HepG2 (cell line): ENCODE data around the gene MORN5. TPM values are rescaled to one million over a fixed set of nuclear protein-coding genes. Genes with fewer than 3 reads are reported as not detected.
A peak's percentile ranks its signal among the peaks of the same experiment; 100 is the strongest.

ENCODE experiments used
- AHR ChIP-seq: IDR thresholded peaks from 2 replicates; pipeline ENCODE4 v1.6.1; 2018; ENCODE audit warnings: missing genetic modification reagents, missing compliant biosample characterization
- ATM ChIP-seq: fragments of 450-650 bp; IDR thresholded peaks from 2 replicates; pipeline ENCODE4 v1.7.1; 2017; ENCODE audit warnings: mild to moderate bottlenecking, borderline replicate concordance
- FOXA3 ChIP-seq: IDR thresholded peaks from 2 replicates; pipeline ENCODE4 v1.6.1; 2016; ENCODE audit warnings: missing genetic modification reagents, missing compliant biosample characterization
- GLI4 ChIP-seq: sonication (generic); formaldehyde crosslinking; IDR thresholded peaks from 2 replicates; pipeline ENCODE4 v1.5.1; 2020; ENCODE audit warnings: missing genetic modification reagents, mild to moderate bottlenecking, moderate library complexity, borderline replicate concordance
- HCFC1 ChIP-seq: fragments of 150-350 bp; IDR thresholded peaks from 2 replicates; pipeline ENCODE4 v1.6.1; 2014; ENCODE audit warnings: low read depth, low read length
- HNRNPUL1 ChIP-seq: fragments of 200-400 bp; formaldehyde crosslinking; IDR thresholded peaks from 2 replicates; pipeline ENCODE4 v1.6.1; 2017; ENCODE audit warnings: low read depth, mild to moderate bottlenecking, low read length, moderate library complexity
- KAT8 ChIP-seq: IDR thresholded peaks from 2 replicates; pipeline ENCODE4 v1.6.1; 2016; ENCODE audit warnings: missing genetic modification reagents, missing compliant biosample characterization
- KDM5B ChIP-seq: sonication (generic); formaldehyde crosslinking; IDR thresholded peaks from 2 replicates; pipeline ENCODE4 v1.4.0; 2020; ENCODE audit warnings: missing genetic modification reagents, mild to moderate bottlenecking, borderline replicate concordance
- NFKB2 ChIP-seq: sonication (generic); formaldehyde crosslinking; IDR thresholded peaks from 2 replicates; pipeline ENCODE4 v1.4.0; 2020; ENCODE audit warnings: missing genetic modification reagents, borderline replicate concordance
- RFX5 ChIP-seq: IDR thresholded peaks from 2 replicates; pipeline ENCODE4 v1.6.1; 2011; ENCODE audit warnings: low read depth, low read length, improper control_type of control experiment
- SCMH1 ChIP-seq: sonication (generic); formaldehyde crosslinking; IDR thresholded peaks from 2 replicates; pipeline ENCODE4 v1.9.0; 2021; ENCODE audit warnings: missing genetic modification reagents, mild to moderate bottlenecking, borderline replicate concordance
- SIN3B ChIP-seq: fragments of 150-350 bp; IDR thresholded peaks from 2 replicates; pipeline ENCODE4 v1.6.1; 2014; ENCODE audit warnings: low read length
- SMARCE1 ChIP-seq: fragments of 450-650 bp; IDR thresholded peaks from 2 replicates; pipeline ENCODE4 v1.6.1; 2017; ENCODE audit warnings: borderline replicate concordance
- SMC3 ChIP-seq: IDR thresholded peaks from 2 replicates; pipeline ENCODE4 v1.6.1; 2011; ENCODE audit warnings: low read length, improper control_type of control experiment
- TAF15 ChIP-seq: fragments of 200-400 bp; formaldehyde crosslinking; IDR thresholded peaks from one replicate; pipeline ENCODE4 v1.6.1; 2018; ENCODE audit warnings: mild to moderate bottlenecking, low read depth, low read length; ENCODE audit not compliant: poor library complexity, severe bottlenecking
- TOE1 ChIP-seq: sonication (generic); formaldehyde crosslinking; IDR thresholded peaks from 2 replicates; pipeline ENCODE4 v1.4.0; 2020; ENCODE audit warnings: mild to moderate bottlenecking, missing genetic modification reagents
- ZNF207 ChIP-seq: fragments of 450-650 bp; IDR thresholded peaks from 2 replicates; pipeline ENCODE4 v1.6.1; 2016; ENCODE audit warnings: antibody characterized with exemption, borderline replicate concordance
- ZNF235 ChIP-seq: sonication (generic); formaldehyde crosslinking; IDR thresholded peaks from 2 replicates; pipeline ENCODE4 v1.8.1; 2023; ENCODE audit warnings: mild to moderate bottlenecking, missing genetic modification reagents, borderline replicate concordance
- ZNF253 ChIP-seq: sonication (generic); formaldehyde crosslinking; IDR thresholded peaks from 2 replicates; pipeline ENCODE4 v1.8.0; 2022; ENCODE audit warnings: mild to moderate bottlenecking, missing genetic modification reagents, borderline replicate concordance
- ZNF501 ChIP-seq: sonication (generic); formaldehyde crosslinking; IDR thresholded peaks from 2 replicates; pipeline ENCODE4 v1.5.1; 2020; ENCODE audit warnings: mild to moderate bottlenecking, moderate library complexity, missing genetic modification reagents
- ZNF510 ChIP-seq: sonication (generic); formaldehyde crosslinking; IDR thresholded peaks from 2 replicates; pipeline ENCODE4 v1.4.0; 2020; ENCODE audit warnings: low read depth, mild to moderate bottlenecking, missing genetic modification reagents
- ZNF556 ChIP-seq: sonication (generic); formaldehyde crosslinking; IDR thresholded peaks from 2 replicates; pipeline ENCODE4 v1.4.0; 2020; ENCODE audit warnings: mild to moderate bottlenecking, missing genetic modification reagents, borderline replicate concordance
- ZNF605 ChIP-seq: sonication (generic); formaldehyde crosslinking; IDR thresholded peaks from 2 replicates; pipeline ENCODE4 v1.8.0; 2022; ENCODE audit warnings: mild to moderate bottlenecking, missing genetic modification reagents
- ZNF792 ChIP-seq: IDR thresholded peaks from 2 replicates; pipeline ENCODE4 v1.6.1; 2016
- polyA plus RNA-seq, 8 experiments: library from polyadenylated mRNA; depleted of rRNA in 3 of 8; stranded (reverse) in 7 of 8; unstranded in 1 of 8; fragments of >200 nt; fragmentation: Illumina TruSeq in 4 of 8; extraction: Trizol in 4 of 8; gene quantifications; 2 replicates each; pipeline versions ENCODE4 v1.2.1 to v1.2.3, GENCODE V29; 2011 to 2016; ENCODE audit warnings: low read depth in 4 of 8, missing spikeins in 1 of 8, mixed read lengths in 1 of 8; ENCODE audit not compliant: insufficient read depth in 1 of 8
- total RNA-seq, 5 experiments: library from RNA; depleted of rRNA; stranded (reverse); fragments of >200 nt; fragmentation: Illumina TruSeq; extraction: Trizol; gene quantifications; 2 replicates each; pipeline ENCODE4 v1.2.3, GENCODE V29; 2016; ENCODE audit warnings: low read depth in 1 of 5
- TF ChIP-seq, protein P1 (sequence below): sonication (generic); formaldehyde crosslinking; IDR thresholded peaks from 2 replicates; pipeline ENCODE4 v1.8.1; 2023; ENCODE audit warnings: mild to moderate bottlenecking, missing genetic modification reagents
- TF ChIP-seq, protein P2 (sequence below): sonication (generic); formaldehyde crosslinking; IDR thresholded peaks from 2 replicates; pipeline ENCODE4 v1.8.0; 2022; ENCODE audit warnings: mild to moderate bottlenecking, missing genetic modification reagents; ENCODE audit not compliant: insufficient replicate concordance
- TF ChIP-seq, protein P3 (sequence below): sonication (generic); formaldehyde crosslinking; IDR thresholded peaks from 2 replicates; pipeline ENCODE4 v1.5.1; 2020; ENCODE audit warnings: mild to moderate bottlenecking, moderate library complexity, missing genetic modification reagents

MORN5 gene
- total and polyA plus RNA-seq, 2 of the 13 experiments (the other 11 are each of a cell fraction or from before 2014, with no cell fraction given), result not detected

DNA sequence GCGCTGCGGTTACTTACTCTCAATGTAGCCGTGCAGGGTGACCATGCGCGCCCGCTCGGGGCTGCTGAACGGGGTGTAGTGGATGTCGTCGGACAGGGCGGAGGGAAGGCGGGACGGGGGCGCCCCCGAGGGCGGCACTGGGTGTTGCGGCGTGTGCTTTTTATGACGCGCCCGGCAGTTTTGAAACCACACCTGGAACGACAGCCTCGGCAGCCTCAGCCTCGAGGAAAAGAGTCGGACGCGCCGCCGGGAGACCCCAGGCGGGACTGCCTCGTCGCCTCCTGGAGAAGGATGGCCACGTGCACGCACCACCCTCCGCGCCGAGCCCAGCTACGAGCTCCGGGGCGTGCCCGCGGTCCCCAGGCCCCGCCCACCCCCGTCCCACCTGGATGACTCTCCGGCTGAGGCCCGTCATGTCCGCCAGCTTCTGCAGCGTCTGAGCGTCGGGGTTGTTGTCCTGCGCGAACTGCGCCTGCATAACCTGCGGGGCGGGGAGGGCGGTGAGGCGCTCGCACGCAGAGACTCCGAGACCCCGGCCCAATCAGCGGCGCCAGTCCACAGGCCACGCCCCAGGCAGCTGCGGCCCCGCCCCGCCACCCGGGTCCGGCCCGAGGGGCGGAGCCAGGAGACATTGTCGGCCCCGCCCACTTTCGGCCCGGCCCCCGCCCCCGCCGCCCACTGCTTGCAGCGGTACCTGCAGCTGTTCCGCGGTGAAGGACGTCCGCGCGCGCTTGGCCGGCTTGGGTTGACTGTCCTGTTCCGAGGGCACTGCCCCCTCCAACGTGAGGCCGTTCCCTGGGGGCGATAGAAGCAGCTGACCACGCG lies 54.1 kb downstream of the MORN5 start (continued):
- TF ChIP-seq GLI4 (CRISPR knock-in tag) (0 out of 2 replicates have a peak, but pooled peaks have one; percentile 38), FOXA3 (CRISPR knock-in tag) (no peak), ZNF207 (no peak), SMC3 (no peak), KDM5B (CRISPR knock-in tag) (peak; percentile 83), SMARCE1 (no peak), ZNF253 (CRISPR knock-in tag) (0 out of 2 replicates have a peak, but pooled peaks have one; percentile 75), ZNF501 (CRISPR knock-in tag) (no peak), NFKB2 (CRISPR knock-in tag) (peak; percentile 59; the same call in 1 of the 2 replicates), ZNF235 (CRISPR knock-in tag) (no peak), RFX5 (no peak), SIN3B (no peak), ZNF792 (CRISPR knock-in tag) (peak; percentile 41; the same call in 1 of the 2 replicates), TAF15 (no peak), TOE1 (CRISPR knock-in tag) (no peak), ZNF510 (CRISPR knock-in tag) (no peak), SCMH1 (no peak), KAT8 (CRISPR knock-in tag) (no peak), AHR (CRISPR knock-in tag) (0 out of 2 replicates have a peak, but pooled peaks have one; percentile 55), HCFC1 (no peak), ATM (no peak), HNRNPUL1 (no peak), ZNF605 (CRISPR knock-in tag) (peak; percentile 83), ZNF556 (CRISPR knock-in tag) (no peak)
- TF ChIP-seq, protein P1, sequence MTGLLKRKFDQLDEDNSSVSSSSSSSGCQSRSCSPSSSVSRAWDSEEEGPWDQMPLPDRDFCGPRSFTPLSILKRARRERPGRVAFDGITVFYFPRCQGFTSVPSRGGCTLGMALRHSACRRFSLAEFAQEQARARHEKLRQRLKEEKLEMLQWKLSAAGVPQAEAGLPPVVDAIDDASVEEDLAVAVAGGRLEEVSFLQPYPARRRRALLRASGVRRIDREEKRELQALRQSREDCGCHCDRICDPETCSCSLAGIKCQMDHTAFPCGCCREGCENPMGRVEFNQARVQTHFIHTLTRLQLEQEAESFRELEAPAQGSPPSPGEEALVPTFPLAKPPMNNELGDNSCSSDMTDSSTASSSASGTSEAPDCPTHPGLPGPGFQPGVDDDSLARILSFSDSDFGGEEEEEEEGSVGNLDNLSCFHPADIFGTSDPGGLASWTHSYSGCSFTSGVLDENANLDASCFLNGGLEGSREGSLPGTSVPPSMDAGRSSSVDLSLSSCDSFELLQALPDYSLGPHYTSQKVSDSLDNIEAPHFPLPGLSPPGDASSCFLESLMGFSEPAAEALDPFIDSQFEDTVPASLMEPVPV, result peak; percentile 52; the same call in 1 of the 2 replicates
- TF ChIP-seq, protein P2, sequence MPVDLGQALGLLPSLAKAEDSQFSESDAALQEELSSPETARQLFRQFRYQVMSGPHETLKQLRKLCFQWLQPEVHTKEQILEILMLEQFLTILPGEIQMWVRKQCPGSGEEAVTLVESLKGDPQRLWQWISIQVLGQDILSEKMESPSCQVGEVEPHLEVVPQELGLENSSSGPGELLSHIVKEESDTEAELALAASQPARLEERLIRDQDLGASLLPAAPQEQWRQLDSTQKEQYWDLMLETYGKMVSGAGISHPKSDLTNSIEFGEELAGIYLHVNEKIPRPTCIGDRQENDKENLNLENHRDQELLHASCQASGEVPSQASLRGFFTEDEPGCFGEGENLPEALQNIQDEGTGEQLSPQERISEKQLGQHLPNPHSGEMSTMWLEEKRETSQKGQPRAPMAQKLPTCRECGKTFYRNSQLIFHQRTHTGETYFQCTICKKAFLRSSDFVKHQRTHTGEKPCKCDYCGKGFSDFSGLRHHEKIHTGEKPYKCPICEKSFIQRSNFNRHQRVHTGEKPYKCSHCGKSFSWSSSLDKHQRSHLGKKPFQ, result peak; percentile 31
- TF ChIP-seq, protein P3, sequence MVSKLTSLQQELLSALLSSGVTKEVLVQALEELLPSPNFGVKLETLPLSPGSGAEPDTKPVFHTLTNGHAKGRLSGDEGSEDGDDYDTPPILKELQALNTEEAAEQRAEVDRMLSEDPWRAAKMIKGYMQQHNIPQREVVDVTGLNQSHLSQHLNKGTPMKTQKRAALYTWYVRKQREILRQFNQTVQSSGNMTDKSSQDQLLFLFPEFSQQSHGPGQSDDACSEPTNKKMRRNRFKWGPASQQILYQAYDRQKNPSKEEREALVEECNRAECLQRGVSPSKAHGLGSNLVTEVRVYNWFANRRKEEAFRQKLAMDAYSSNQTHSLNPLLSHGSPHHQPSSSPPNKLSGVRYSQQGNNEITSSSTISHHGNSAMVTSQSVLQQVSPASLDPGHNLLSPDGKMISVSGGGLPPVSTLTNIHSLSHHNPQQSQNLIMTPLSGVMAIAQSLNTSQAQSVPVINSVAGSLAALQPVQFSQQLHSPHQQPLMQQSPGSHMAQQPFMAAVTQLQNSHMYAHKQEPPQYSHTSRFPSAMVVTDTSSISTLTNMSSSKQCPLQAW (CRISPR knock-in tag), result no peak
